Activated B cell treated with CpG ODN at 0.5 μM for 24 hours (primary cell): ENCODE results near the gene NHSL1. TPM values are rescaled to one million over a fixed set of nuclear protein-coding genes. Genes with fewer than 3 reads are reported as not detected.

Source experiments
- ATAC-seq: fragments of 200-7000 bp; cut with Tn5 transposase; one replicate; pipeline ENCODE4 v1.10.0; 2021; ENCODE audit warnings: low read depth, mild to moderate bottlenecking, moderate library complexity
- CTCF ChIA-PET: fragments of 350-600 bp; sonication (Branson Sonifier 250); formaldehyde crosslinking; loops from one replicate; lab custom pipeline; 2021; ENCODE audit warnings: antibody characterized with exemption; lab: Charles Lee
- POLR2A ChIA-PET: fragments of 350-600 bp; sonication (Branson Sonifier 250); formaldehyde crosslinking; loops from one replicate; lab custom pipeline; 2021; ENCODE audit warnings: antibody characterized with exemption; lab: Charles Lee
- DNase-seq: peaks from one replicate; pipeline ENCODE4 v3.0.0; 2022
- H3K27ac Mint-ChIP-seq: one replicate; pipeline ENCODE4 v1.8.0; 2020; ENCODE audit warnings: mixed read lengths
- H3K27me3 Mint-ChIP-seq: one replicate; pipeline ENCODE4 v1.8.0; 2021; ENCODE audit warnings: mixed read lengths
- H3K36me3 Mint-ChIP-seq: one replicate; pipeline ENCODE4 v1.8.0; 2021; ENCODE audit warnings: low read depth, mixed read lengths
- H3K4me1 Mint-ChIP-seq: one replicate; pipeline ENCODE4 v1.8.0; 2021; ENCODE audit warnings: mixed read lengths
- H3K4me3 Mint-ChIP-seq: one replicate; pipeline ENCODE4 v1.8.0; 2020; ENCODE audit warnings: mild to moderate bottlenecking, mixed read lengths
- H3K9me3 Mint-ChIP-seq: one replicate; pipeline ENCODE4 v1.8.0; 2020; ENCODE audit warnings: mixed read lengths
- CTCF ChIP-seq: fragments of 200-600 bp; IDR thresholded peaks from one replicate; pipeline ENCODE4 v1.8.0; 2022; ENCODE audit warnings: antibody characterized with exemption, mild to moderate bottlenecking
- intact Hi-C: fragments of 100-400 bp; cut with micrococcal nuclease; formaldehyde crosslinking; loops from one replicate; pipeline ENCODE4 v1.15.1; 2024
- total RNA-seq: library from RNA; stranded (reverse); gene quantifications from 2 replicates; pipeline ENCODE4 v1.2.3, GENCODE V29; 2022

NHSL1 gene
- total RNA-seq, 1 donor from 2014 or later = 1.4 TPM

GRCh38 chr6:138374230-138374629, 125.1 kb downstream of the NHSL1 start:
- ATAC-seq = no peak
- ChIA-PET CTCF (no interaction called here), POLR2A (no interaction called here)
- TF ChIP-seq CTCF = no peak
- intact Hi-C loops = no loop called here
- DNase-seq = no peak
- H3K4me3 Mint-ChIP-seq = no peak overlapping the region
- no peaks in the 10 kb centered on the region for H3K27me3 Mint-ChIP-seq
- H3K27ac Mint-ChIP-seq = no peak overlapping the region
- H3K4me1 Mint-ChIP-seq = no peaks in the 10 kb centered on the region
- no peaks in the 10 kb centered on the region for H3K9me3 Mint-ChIP-seq
- no peaks in the 10 kb centered on the region for H3K36me3 Mint-ChIP-seq

GRCh38 chr6:138372711-138373463, 126.4 kb downstream of the NHSL1 start:
- intact Hi-C loops = no loop called here
- POLR2A ChIA-PET = no interaction called here
- ATAC-seq = no peak
- H3K36me3 Mint-ChIP-seq = no peaks in the 10 kb centered on the region
- H3K4me3 Mint-ChIP-seq = no peak overlapping the region
- H3K27ac Mint-ChIP-seq = no peak overlapping the region
- no peak for TF ChIP-seq CTCF
- no peaks in the 10 kb centered on the region for H3K27me3 Mint-ChIP-seq
- H3K4me1 Mint-ChIP-seq = no peaks in the 10 kb centered on the region
- H3K9me3 Mint-ChIP-seq = no peaks in the 10 kb centered on the region
- CTCF ChIA-PET = interaction anchor here (1.2 to 1.7 kb wide), 2 partner anchors 31 to 32 kb away, joined by 3 to 4 read pairs; no protein-coding TSS in a partner anchor
- DNase-seq = no peak

Other genes with a start within 250 kb of the NHSL1 start
- not detected in 2 replicates for gene SMIM28, start 121.6 kb downstream of the NHSL1 start, total RNA-seq
- gene HEBP2, start 95.3 kb downstream of the NHSL1 start, total RNA-seq = 26.2 and 32.7 TPM in 2 replicates